H1 (cell line): Measurements from ENCODE around the gene USPL1. TPM values are rescaled to one million over a fixed set of nuclear protein-coding genes. Genes with fewer than 3 reads are reported as not detected.

Source experiments
- CBX8 ChIP-seq: fragments of 300-800, 300-1000 bp; sonication (generic); IDR thresholded peaks from 2 replicates; pipeline ENCODE4 v1.7.1; 2016; ENCODE audit warnings: low read depth, low read length, borderline replicate concordance
- EP300 ChIP-seq, 2 experiments: IDR thresholded peaks; 1 replicate in 1 of 2; 2 replicates in 1 of 2; pipeline ENCODE4 v1.6.1; 2011 to 2012; ENCODE audit warnings: low read depth in 2 of 2, low read length in 2 of 2, mild to moderate bottlenecking in 2 of 2, borderline replicate concordance in 1 of 2, inconsistent platforms in 1 of 2, moderate library complexity in 1 of 2
- KDM1A ChIP-seq: fragments of 200-600, 300-600 bp; sonication (generic); IDR thresholded peaks from 2 replicates; pipeline ENCODE4 v1.7.1; 2016; ENCODE audit warnings: mild to moderate bottlenecking, low read length, borderline replicate concordance
- POLR2AphosphoS5 ChIP-seq: IDR thresholded peaks from 2 replicates; pipeline ENCODE4 v1.6.1; 2011; ENCODE audit warnings: low read depth, low read length
- polyA plus RNA-seq, 7 experiments: library from polyadenylated mRNA; depleted of rRNA in 3 of 7; stranded (reverse) in 5 of 7; unstranded in 2 of 7; fragments of >200 nt in 5 of 7; fragments of 200-250 nt in 2 of 7; gene quantifications; 1 replicate in 5 of 7; 2 replicates in 1 of 7; 4 replicates in 1 of 7; pipeline versions ENCODE4 v1.2.1 to v1.2.3, GENCODE V29; 2011 to 2013; ENCODE audit warnings: missing spikeins in 2 of 7, mixed read lengths in 2 of 7
- total RNA-seq: library from RNA; stranded (reverse); fragmentation: NEBNext Ultra II Directional; extraction: Animal tissue kit (Norgen Biotek cat#: 25700); gene quantifications from 2 replicates; pipeline ENCODE4 v1.2.1, GENCODE V29; 2021
- TF ChIP-seq, protein P1 (sequence below): fragments of 300-600 bp; sonication (generic); IDR thresholded peaks from 2 replicates; pipeline ENCODE4 v1.7.1; 2012; ENCODE audit warnings: low read length, moderate library complexity, mild to moderate bottlenecking, inconsistent platforms; ENCODE audit not compliant: insufficient replicate concordance

The USPL1 gene
- total and polyA plus RNA-seq, 2 of the 8 experiments (the other 6 are each of a cell fraction or from before 2014, with no cell fraction given), result 6.3 to 17.1 TPM

DNA sequence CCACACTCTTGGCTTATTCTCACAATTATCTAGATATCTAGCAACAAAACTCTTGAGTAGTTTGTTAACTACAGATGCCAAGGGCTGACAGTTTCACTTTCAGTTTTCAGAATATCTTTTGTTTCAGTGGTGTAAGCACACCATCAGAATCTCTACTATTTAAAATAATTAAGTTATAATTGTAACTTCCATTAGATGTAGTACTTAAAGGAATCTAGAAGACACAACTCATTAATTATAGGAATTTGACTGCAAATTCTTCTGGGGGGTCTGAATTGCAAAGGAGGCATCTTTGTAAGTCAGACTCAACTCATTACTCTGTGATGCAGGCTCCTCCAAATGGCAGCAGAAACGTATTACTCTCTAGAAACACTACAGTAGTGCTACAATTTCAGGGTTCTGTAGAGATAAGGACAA, 44.9 kb upstream of the USPL1 start (continued):
- TF ChIP-seq, protein P1, sequence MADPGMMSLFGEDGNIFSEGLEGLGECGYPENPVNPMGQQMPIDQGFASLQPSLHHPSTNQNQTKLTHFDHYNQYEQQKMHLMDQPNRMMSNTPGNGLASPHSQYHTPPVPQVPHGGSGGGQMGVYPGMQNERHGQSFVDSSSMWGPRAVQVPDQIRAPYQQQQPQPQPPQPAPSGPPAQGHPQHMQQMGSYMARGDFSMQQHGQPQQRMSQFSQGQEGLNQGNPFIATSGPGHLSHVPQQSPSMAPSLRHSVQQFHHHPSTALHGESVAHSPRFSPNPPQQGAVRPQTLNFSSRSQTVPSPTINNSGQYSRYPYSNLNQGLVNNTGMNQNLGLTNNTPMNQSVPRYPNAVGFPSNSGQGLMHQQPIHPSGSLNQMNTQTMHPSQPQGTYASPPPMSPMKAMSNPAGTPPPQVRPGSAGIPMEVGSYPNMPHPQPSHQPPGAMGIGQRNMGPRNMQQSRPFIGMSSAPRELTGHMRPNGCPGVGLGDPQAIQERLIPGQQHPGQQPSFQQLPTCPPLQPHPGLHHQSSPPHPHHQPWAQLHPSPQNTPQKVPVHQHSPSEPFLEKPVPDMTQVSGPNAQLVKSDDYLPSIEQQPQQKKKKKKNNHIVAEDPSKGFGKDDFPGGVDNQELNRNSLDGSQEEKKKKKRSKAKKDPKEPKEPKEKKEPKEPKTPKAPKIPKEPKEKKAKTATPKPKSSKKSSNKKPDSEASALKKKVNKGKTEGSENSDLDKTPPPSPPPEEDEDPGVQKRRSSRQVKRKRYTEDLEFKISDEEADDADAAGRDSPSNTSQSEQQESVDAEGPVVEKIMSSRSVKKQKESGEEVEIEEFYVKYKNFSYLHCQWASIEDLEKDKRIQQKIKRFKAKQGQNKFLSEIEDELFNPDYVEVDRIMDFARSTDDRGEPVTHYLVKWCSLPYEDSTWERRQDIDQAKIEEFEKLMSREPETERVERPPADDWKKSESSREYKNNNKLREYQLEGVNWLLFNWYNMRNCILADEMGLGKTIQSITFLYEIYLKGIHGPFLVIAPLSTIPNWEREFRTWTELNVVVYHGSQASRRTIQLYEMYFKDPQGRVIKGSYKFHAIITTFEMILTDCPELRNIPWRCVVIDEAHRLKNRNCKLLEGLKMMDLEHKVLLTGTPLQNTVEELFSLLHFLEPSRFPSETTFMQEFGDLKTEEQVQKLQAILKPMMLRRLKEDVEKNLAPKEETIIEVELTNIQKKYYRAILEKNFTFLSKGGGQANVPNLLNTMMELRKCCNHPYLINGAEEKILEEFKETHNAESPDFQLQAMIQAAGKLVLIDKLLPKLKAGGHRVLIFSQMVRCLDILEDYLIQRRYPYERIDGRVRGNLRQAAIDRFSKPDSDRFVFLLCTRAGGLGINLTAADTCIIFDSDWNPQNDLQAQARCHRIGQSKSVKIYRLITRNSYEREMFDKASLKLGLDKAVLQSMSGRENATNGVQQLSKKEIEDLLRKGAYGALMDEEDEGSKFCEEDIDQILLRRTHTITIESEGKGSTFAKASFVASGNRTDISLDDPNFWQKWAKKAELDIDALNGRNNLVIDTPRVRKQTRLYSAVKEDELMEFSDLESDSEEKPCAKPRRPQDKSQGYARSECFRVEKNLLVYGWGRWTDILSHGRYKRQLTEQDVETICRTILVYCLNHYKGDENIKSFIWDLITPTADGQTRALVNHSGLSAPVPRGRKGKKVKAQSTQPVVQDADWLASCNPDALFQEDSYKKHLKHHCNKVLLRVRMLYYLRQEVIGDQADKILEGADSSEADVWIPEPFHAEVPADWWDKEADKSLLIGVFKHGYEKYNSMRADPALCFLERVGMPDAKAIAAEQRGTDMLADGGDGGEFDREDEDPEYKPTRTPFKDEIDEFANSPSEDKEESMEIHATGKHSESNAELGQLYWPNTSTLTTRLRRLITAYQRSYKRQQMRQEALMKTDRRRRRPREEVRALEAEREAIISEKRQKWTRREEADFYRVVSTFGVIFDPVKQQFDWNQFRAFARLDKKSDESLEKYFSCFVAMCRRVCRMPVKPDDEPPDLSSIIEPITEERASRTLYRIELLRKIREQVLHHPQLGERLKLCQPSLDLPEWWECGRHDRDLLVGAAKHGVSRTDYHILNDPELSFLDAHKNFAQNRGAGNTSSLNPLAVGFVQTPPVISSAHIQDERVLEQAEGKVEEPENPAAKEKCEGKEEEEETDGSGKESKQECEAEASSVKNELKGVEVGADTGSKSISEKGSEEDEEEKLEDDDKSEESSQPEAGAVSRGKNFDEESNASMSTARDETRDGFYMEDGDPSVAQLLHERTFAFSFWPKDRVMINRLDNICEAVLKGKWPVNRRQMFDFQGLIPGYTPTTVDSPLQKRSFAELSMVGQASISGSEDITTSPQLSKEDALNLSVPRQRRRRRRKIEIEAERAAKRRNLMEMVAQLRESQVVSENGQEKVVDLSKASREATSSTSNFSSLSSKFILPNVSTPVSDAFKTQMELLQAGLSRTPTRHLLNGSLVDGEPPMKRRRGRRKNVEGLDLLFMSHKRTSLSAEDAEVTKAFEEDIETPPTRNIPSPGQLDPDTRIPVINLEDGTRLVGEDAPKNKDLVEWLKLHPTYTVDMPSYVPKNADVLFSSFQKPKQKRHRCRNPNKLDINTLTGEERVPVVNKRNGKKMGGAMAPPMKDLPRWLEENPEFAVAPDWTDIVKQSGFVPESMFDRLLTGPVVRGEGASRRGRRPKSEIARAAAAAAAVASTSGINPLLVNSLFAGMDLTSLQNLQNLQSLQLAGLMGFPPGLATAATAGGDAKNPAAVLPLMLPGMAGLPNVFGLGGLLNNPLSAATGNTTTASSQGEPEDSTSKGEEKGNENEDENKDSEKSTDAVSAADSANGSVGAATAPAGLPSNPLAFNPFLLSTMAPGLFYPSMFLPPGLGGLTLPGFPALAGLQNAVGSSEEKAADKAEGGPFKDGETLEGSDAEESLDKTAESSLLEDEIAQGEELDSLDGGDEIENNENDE, result peak; percentile 21
- TF ChIP-seq CBX8 (no peak), POLR2AphosphoS5 (no peak), KDM1A (no peak), EP300 (IDR thresholded peaks at IDR 0.05; ENCODE audit: borderline replicate concordance in 1 of 2, low read depth in 2 of 2, low read length in 2 of 2) (no peak)
